ENCODE results near the gene EPB41L3. TPM values are rescaled to one million over a fixed set of nuclear protein-coding genes. Genes with fewer than 3 reads are reported as not detected.

Gene EPB41L3
- total RNA-seq, 1 experiment from 2014 or later = 8.7 TPM

GRCh38 chr18:5584746-5585417 lies 41.1 kb upstream of the EPB41L3 start:
- H3K4me3 Mint-ChIP-seq (ENCODE audit: unreplicated experiment) = no peak overlapping the region
- intact Hi-C loops (cut with micrococcal nuclease; ENCODE audit: unreplicated experiment) = no loop called here
- H3K9me3 ChIP-seq = no peaks in the 10 kb centered on the region
- POLR2A ChIA-PET = no interaction called here
- H3K36me3 ChIP-seq (ENCODE audit: control insufficient read depth, insufficient read depth, low read length) = no peaks in the 10 kb centered on the region
- DNase-seq = no peak
- H3K27me3 Mint-ChIP-seq (ENCODE audit: insufficient read depth, unreplicated experiment) = no peaks in the 10 kb centered on the region
- H3K4me1 ChIP-seq = no peaks in the 10 kb centered on the region
- H3K9me3 Mint-ChIP-seq (ENCODE audit: unreplicated experiment) = no peaks in the 10 kb centered on the region
- H3K27ac Mint-ChIP-seq (ENCODE audit: unreplicated experiment) = no peak overlapping the region
- H3K4me1 Mint-ChIP-seq (ENCODE audit: low read depth, unreplicated experiment) = no peaks in the 10 kb centered on the region
- TF ChIP-seq CTCF (IDR thresholded peaks at IDR 0.05; ENCODE audit: insufficient read depth in 1 of 2, low read depth in 1 of 2, low read length in 1 of 2, severe bottlenecking in 1 of 2, unreplicated experiment in 1 of 2) = no peak
- H3K4me3 ChIP-seq (ENCODE audit: low read depth, low read length) = no peak overlapping the region
- CTCF ChIA-PET = no interaction called here
- no peaks in the 10 kb centered on the region for H3K27me3 ChIP-seq (replicated peaks; ENCODE audit: control insufficient read depth, insufficient read depth, low read length)
- H3K36me3 Mint-ChIP-seq (ENCODE audit: insufficient read depth, unreplicated experiment) = no peaks in the 10 kb centered on the region
- BruUV-seq (replicated peaks) = no TSS peak

- no peak overlapping the region for H3K4me3 Mint-ChIP-seq (ENCODE audit: unreplicated experiment)
- H3K9me3 Mint-ChIP-seq (ENCODE audit: unreplicated experiment) = no peaks in the 10 kb centered on the region
- POLR2A ChIA-PET = no interaction called here
- no peaks in the 10 kb centered on the region for H3K4me1 Mint-ChIP-seq (ENCODE audit: low read depth, unreplicated experiment)
- H3K9me3 ChIP-seq = no peaks in the 10 kb centered on the region
- intact Hi-C loops (cut with micrococcal nuclease; ENCODE audit: unreplicated experiment) = no loop called here
- TF ChIP-seq CTCF (IDR thresholded peaks at IDR 0.05; ENCODE audit: insufficient read depth in 1 of 2, low read depth in 1 of 2, low read length in 1 of 2, severe bottlenecking in 1 of 2, unreplicated experiment in 1 of 2) = no peak
- no peaks in the 10 kb centered on the region for H3K27me3 ChIP-seq (replicated peaks; ENCODE audit: control insufficient read depth, insufficient read depth, low read length)
- no peak overlapping the region for H3K4me3 ChIP-seq (ENCODE audit: low read depth, low read length)
- no peak for DNase-seq
- no peaks in the 10 kb centered on the region for H3K36me3 Mint-ChIP-seq (ENCODE audit: insufficient read depth, unreplicated experiment)
- BruUV-seq (replicated peaks) = no TSS peak
- no peaks in the 10 kb centered on the region for H3K36me3 ChIP-seq (ENCODE audit: control insufficient read depth, insufficient read depth, low read length)
- H3K27me3 Mint-ChIP-seq (ENCODE audit: insufficient read depth, unreplicated experiment) = no peaks in the 10 kb centered on the region
- no peak overlapping the region for H3K27ac Mint-ChIP-seq (ENCODE audit: unreplicated experiment)
- CTCF ChIA-PET = no interaction called here
- H3K4me1 ChIP-seq = no peaks in the 10 kb centered on the region
Observed at GRCh38 chr18:5582849-5583681, 39.3 kb upstream of the EPB41L3 start.

GRCh38 chr18:5582076-5582475 lies 38.3 kb upstream of the EPB41L3 start:
- Histone ChIP-seq H3K9me3 (no peaks in the 10 kb centered on the region), H3K4me1 (no peaks in the 10 kb centered on the region), H3K36me3 (ENCODE audit: control insufficient read depth, insufficient read depth, low read length) (no peaks in the 10 kb centered on the region), H3K27me3 (replicated peaks; ENCODE audit: control insufficient read depth, insufficient read depth, low read length) (no peaks in the 10 kb centered on the region), H3K4me3 (ENCODE audit: low read depth, low read length) (no peak overlapping the region)
- H3K36me3 Mint-ChIP-seq (ENCODE audit: insufficient read depth, unreplicated experiment) = no peaks in the 10 kb centered on the region
- ChIA-PET CTCF (interaction anchor here (0.7 kb wide), 1 partner anchor 1609 kb away, joined by 3 read pairs; no protein-coding TSS in a partner anchor), POLR2A (no interaction called here)
- H3K27ac Mint-ChIP-seq (ENCODE audit: unreplicated experiment) = no peak overlapping the region
- BruUV-seq (replicated peaks) = no TSS peak
- no peaks in the 10 kb centered on the region for H3K9me3 Mint-ChIP-seq (ENCODE audit: unreplicated experiment)
- no peak for DNase-seq
- no peak for TF ChIP-seq CTCF (IDR thresholded peaks at IDR 0.05; ENCODE audit: insufficient read depth in 1 of 2, low read depth in 1 of 2, low read length in 1 of 2, severe bottlenecking in 1 of 2, unreplicated experiment in 1 of 2)
- no peaks in the 10 kb centered on the region for H3K27me3 Mint-ChIP-seq (ENCODE audit: insufficient read depth, unreplicated experiment)
- H3K4me3 Mint-ChIP-seq (ENCODE audit: unreplicated experiment) = no peak overlapping the region
- intact Hi-C loops (cut with micrococcal nuclease; ENCODE audit: unreplicated experiment) = no loop called here
- H3K4me1 Mint-ChIP-seq (ENCODE audit: low read depth, unreplicated experiment) = no peaks in the 10 kb centered on the region

Measured in Caco-2 (cell line).